Astrocyte of the spinal cord (primary cell): ENCODE results near the gene RING1.

Source experiments
- DNase-seq: peaks from one replicate; pipeline ENCODE4 v3.0.0; 2011; ENCODE audit warnings: low read depth, low spot score
- H3K4me3 ChIP-seq: 2 replicates; pipeline ENCODE4 v1.5.1; 2011; ENCODE audit warnings: low read depth, mild to moderate bottlenecking, low read length, moderate library complexity
- in situ Hi-C: cut with HindIII; loops from 2 replicates; pipeline ENCODE4 v1.10.0; 2017; ENCODE audit warnings: low sequenced_read_pairs
- TF ChIP-seq, protein P1 (sequence below): IDR thresholded peaks from 2 replicates; pipeline ENCODE4 v1.5.1; 2012; ENCODE audit warnings: low read depth, mild to moderate bottlenecking, low read length, inconsistent platforms

Gene RING1

DNA sequence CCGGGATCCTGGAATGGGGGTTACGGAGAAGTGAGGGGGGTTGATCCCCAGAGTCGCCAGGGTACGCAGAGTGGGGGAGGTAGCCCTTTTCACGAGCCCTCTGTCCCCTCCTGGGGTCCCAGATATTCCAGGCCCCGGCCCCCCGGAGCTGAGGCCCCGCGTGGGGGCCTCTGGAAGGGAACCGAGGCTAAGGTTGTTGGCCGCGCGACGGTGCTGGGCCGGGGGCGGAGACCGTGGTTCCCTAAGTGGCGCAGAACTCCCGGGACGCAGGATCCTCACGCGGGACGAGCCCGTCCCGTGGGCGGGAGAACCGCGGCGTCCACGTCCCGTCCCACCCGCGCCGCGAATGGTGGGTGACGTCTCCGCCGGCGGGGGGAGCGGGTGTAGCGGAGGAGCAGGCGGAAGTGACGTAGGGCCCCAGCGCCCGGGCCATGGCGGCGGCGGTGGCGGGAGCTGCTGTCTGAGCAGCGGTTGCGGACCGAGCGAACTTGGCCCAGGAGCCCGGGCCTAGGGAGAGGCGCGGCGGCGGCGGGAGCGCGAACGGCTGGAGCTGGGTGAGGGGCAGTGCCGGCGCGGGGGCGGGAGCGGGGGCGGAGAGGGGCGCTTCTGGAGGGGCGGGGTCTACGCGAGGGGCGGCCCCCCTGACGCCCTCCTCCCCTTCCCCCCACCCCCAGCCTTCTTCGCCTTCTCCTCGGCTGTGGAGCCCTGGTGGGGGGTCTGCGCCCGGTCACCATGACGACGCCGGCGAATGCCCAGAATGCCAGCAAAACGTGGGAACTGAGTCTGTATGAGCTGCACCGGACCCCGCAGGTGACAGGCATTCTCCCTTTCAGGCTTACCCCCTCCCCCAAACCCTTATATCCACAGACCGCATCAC lies at the start of gene RING1:
TSS of gene RING1 (plus strand) at position 410 of the 877 bp plus-strand sequence. CDS start at position 733, 323 bp downstream.
- in situ Hi-C loops: no loop called here
- TF ChIP-seq, protein P1, sequence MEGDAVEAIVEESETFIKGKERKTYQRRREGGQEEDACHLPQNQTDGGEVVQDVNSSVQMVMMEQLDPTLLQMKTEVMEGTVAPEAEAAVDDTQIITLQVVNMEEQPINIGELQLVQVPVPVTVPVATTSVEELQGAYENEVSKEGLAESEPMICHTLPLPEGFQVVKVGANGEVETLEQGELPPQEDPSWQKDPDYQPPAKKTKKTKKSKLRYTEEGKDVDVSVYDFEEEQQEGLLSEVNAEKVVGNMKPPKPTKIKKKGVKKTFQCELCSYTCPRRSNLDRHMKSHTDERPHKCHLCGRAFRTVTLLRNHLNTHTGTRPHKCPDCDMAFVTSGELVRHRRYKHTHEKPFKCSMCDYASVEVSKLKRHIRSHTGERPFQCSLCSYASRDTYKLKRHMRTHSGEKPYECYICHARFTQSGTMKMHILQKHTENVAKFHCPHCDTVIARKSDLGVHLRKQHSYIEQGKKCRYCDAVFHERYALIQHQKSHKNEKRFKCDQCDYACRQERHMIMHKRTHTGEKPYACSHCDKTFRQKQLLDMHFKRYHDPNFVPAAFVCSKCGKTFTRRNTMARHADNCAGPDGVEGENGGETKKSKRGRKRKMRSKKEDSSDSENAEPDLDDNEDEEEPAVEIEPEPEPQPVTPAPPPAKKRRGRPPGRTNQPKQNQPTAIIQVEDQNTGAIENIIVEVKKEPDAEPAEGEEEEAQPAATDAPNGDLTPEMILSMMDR: no peak
- H3K4me3 ChIP-seq: peak within 1 kb of the TSS; percentile 89

DNA sequence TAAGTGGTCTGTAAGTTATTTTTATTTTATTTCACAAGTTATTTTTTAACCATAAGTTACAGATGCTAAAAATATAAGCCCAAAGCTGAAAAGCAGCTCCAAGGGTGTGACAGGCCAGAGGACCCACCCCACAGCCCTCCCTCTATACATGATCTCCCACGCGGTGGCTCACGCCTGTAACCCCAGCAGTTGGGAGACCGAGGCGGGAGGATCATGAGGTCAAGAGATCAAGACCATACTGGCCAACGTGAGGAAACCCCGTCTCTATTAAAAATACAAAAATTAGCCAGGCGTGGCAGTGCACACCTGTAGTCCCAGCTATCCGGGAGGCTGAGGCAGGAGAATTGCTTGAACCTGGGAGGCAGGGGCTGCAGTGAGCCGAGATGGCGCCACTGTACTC lies 48.2 kb upstream of the RING1 start:
- in situ Hi-C loops: no loop called here
- TF ChIP-seq, protein P1: no peak
- H3K4me3 ChIP-seq: no peak overlapping the region
- no peak for DNase-seq

More for the DNA sequence above, at the start of gene RING1:
- DNase-seq: peak; percentile 77

DNA sequence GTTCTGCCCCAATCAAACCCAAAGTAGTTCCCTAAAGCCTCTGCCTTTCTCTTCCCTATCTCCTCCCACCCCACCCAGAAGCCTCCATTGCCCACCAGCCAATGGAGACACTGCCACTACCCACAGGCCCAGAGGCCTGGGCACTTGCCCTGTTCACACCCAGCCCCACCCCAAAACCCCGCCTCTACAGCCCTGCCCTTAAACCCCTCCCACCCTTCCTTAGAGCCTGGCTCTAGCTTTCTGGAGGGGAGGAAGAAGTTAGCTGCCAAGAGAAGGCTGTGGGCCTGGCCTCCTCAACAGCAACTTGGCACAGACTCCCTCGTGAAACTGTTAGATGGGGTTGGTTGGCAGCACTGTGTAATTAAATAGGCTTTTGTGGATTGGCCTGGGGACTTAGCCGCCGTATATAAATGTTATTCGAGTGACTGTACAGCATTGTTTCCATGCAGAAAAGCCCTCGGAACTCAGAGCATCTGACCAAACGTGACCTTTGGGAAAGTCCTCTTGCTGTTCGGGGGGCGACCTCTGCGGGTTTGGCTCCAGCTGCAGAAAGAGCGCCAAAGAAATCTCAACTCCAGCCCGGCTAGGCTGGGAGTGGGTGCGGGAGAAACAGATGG lies 47.5 kb upstream of the RING1 start:
- peak; percentile 89 for DNase-seq
- TF ChIP-seq, protein P1: no peak
- in situ Hi-C loops: no loop called here
- H3K4me3 ChIP-seq: no peak overlapping the region

DNA sequence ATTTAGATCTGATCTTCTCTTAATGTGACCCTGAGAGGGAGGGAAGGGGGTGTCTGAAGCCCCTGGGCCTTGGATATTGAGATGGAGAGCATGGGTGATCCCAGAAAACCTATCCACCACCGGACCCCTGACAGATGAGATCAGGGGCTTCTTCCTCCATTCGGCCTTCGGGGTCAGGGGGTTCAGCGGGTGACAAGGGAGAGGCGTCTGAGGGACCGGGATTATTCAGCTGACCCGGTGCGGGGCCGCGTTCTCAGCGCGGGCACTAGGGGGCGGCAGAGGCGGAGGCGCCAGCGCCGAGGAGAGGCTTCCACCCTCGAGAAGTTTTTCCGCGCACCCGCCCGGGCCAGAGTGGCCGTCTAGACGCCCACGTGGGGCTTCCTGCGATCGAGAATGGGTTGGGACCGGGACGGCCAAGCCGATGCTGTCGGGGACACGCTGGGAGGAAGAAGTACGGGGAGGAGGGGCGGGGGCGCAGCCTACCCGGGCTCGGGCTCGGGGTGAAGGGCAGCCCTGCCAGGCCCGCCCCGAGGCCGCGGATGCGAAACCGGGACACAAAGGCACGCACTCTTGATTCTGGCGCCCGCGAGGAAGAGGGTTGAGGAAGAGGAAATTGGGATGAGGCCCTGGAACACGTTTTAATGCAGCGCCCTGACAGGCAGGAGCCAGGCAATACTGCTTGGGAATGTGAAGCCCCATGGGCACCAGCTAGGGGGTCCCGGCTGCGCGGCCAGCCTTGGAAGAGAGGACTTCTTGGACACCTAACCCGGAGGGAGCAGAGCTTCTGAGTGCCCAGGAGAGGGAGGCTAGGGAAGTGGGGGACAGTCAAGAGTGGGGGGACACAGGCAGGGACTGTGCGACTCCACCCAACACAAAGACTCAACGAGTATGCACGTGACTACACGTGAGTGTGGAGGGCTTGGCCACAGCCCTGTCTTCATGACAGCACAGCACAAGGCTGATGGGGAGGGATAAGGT lies 46.7 kb upstream of the RING1 start:
- peak overlapping the region; percentile 37 for H3K4me3 ChIP-seq
- in situ Hi-C loops: no loop called here
- DNase-seq: peak; percentile 45
- TF ChIP-seq, protein P1: peak; percentile 96

DNA sequence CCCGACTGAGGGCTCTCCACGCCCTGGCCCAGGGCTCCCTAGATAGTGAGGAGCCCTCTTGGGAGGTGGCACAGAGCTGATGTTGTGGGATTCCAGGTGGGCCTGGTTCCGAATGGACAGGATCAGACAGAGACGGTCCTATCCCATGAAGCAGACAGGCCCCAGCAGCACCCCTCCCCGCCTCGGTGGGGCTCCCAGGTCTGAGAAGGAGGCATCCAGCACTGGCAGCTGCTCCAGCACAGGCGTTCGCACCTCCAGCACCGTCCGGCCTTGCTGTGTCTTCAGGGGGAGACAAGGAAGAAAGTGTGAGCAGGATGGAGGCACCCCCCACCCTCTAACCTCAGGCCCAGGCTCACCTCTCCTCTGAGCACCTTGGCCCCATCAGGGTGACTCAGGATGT lies 44.8 kb upstream of the RING1 start:
- no peak for DNase-seq
- TF ChIP-seq, protein P1: no peak
- no peak overlapping the region for H3K4me3 ChIP-seq
- in situ Hi-C loops: no loop called here

DNA sequence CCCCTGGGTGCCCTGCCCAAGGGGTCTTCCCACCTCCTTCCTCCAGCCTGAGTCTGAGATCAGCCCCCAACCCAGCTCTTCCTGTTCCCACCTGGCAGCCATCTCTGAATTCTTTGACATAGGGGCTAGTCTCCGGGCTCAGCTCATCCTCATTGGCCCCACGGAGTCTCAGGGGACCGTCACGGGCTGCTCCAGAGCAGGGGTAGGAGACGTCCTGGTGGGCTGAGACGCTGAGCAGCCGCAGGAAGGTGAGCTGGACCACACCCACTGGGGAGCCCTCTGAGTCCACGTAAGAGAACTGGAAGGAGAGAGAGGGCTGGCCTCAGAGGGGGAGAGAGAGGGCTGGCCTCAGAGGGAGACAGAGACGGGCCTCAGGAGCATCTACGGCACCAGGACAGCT lies 44.1 kb upstream of the RING1 start:
- H3K4me3 ChIP-seq: no peak overlapping the region
- TF ChIP-seq, protein P1: no peak
- no peak for DNase-seq
- in situ Hi-C loops: no loop called here
